Measurements from ENCODE around the gene TWF1.

The TWF1 gene

GRCh38 chr12:43797561-43798217 is 8.4 kb downstream of the TWF1 start:
- H3K4me3 ChIP-seq (ENCODE audit: low read length), result no peak overlapping the region

DNA sequence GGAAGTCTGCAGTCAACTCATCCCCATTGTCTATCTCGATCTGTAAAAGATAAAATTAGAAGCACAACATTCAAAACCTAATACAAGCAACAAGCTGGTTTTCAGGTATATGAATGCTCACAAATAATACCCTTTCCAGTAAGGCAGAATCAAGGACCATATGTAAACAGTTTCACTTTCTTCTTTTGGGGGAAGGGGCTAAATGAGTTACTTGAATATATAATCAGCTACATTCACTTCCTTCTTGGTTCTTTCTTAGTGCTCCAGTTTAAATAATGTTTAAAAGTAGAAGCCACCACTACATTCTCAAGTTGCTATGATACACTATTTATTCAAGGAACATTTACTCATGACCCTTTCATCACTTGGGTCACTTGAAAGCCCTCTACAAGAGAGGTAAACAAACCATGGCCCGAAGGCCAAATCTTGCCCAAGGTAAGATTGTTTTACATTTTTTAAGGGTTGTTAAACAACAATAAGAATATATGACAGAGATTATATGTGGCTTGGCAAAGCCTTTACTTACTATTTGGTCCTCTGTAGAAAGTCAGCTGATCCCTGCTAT is 10.3 kb downstream of the TWF1 start:
- Histone ChIP-seq H3K4me3 (ENCODE audit: low read length) (no peak overlapping the region), H3K9ac (ENCODE audit: low read length) (no peak overlapping the region), H3K36me3 (ENCODE audit: control insufficient read depth, insufficient read depth, low read length, severe bottlenecking) (peaks cover 66% of the 10 kb centered on the region), H3K9me3 (ENCODE audit: control insufficient read depth, low read length) (no peaks in the 10 kb centered on the region), H3K27me3 (replicated peaks; ENCODE audit: control insufficient read depth, insufficient read depth, low read length) (no peaks in the 10 kb centered on the region), H3K4me1 (ENCODE audit: control insufficient read depth, insufficient read depth, low read length) (no peaks in the 10 kb centered on the region)
- DNase-seq (ENCODE audit: low read depth), result peak; percentile 27

More at GRCh38 chr12:43797561-43798217, 8.4 kb downstream of the TWF1 start:
- H3K4me1 ChIP-seq (ENCODE audit: control insufficient read depth, insufficient read depth, low read length), result no peaks in the 10 kb centered on the region
- no peak for DNase-seq (ENCODE audit: low read depth)
- no peak overlapping the region for H3K9ac ChIP-seq (ENCODE audit: low read length)
- H3K27me3 ChIP-seq (replicated peaks; ENCODE audit: control insufficient read depth, insufficient read depth, low read length), result no peaks in the 10 kb centered on the region
- peaks cover 85% of the 10 kb centered on the region for H3K36me3 ChIP-seq (ENCODE audit: control insufficient read depth, insufficient read depth, low read length, severe bottlenecking)
- no peaks in the 10 kb centered on the region for H3K9me3 ChIP-seq (ENCODE audit: control insufficient read depth, low read length)

DNA sequence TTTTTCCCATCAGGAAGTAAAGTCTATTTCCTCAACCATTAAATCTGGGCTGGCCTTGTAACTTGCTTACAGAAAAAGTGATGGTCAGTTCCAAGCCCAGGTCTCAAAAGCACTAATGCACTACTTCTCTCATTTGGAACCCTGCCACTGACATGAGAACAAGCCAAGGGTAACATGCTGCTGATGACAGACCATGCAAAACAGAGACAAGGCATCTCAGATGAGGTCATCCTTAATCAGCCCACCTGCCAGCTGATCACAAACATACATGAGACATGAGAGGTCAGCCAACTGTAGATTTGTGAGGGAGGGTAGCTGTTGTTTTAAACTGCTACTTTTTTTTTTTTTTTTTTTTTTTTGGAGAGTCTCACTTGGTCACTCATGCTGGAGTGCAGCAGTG is 16.2 kb downstream of the TWF1 start:
- no peaks in the 10 kb centered on the region for H3K9me3 ChIP-seq (ENCODE audit: control insufficient read depth, low read length)
- no peaks in the 10 kb centered on the region for H3K4me1 ChIP-seq (ENCODE audit: control insufficient read depth, insufficient read depth, low read length)
- no peak overlapping the region for H3K4me3 ChIP-seq (ENCODE audit: low read length)
- peaks cover 31% of the 10 kb centered on the region for H3K36me3 ChIP-seq (ENCODE audit: control insufficient read depth, insufficient read depth, low read length, severe bottlenecking)
- peak; percentile 24 for DNase-seq (ENCODE audit: low read depth)
- H3K27me3 ChIP-seq (replicated peaks; ENCODE audit: control insufficient read depth, insufficient read depth, low read length), result no peaks in the 10 kb centered on the region
- H3K9ac ChIP-seq (ENCODE audit: low read length), result no peak overlapping the region

GRCh38 chr12:43786899-43787693 is 19.0 kb downstream of the TWF1 start:
- Histone ChIP-seq H3K27me3 (replicated peaks; ENCODE audit: control insufficient read depth, insufficient read depth, low read length) (no peaks in the 10 kb centered on the region), H3K9ac (ENCODE audit: low read length) (no peak overlapping the region), H3K4me3 (ENCODE audit: low read length) (no peak overlapping the region), H3K4me1 (ENCODE audit: control insufficient read depth, insufficient read depth, low read length) (no peaks in the 10 kb centered on the region), H3K9me3 (ENCODE audit: control insufficient read depth, low read length) (no peaks in the 10 kb centered on the region), H3K36me3 (ENCODE audit: control insufficient read depth, insufficient read depth, low read length, severe bottlenecking) (peaks cover 49% of the 10 kb centered on the region)
- no peak for DNase-seq (ENCODE audit: low read depth)

GRCh38 chr12:43776498-43776897 is 29.6 kb downstream of the TWF1 start:
- Histone ChIP-seq H3K36me3 (ENCODE audit: control insufficient read depth, insufficient read depth, low read length, severe bottlenecking) (peaks cover 82% of the 10 kb centered on the region), H3K9me3 (ENCODE audit: control insufficient read depth, low read length) (no peaks in the 10 kb centered on the region), H3K9ac (ENCODE audit: low read length) (no peak overlapping the region), H3K4me3 (ENCODE audit: low read length) (no peak overlapping the region), H3K27me3 (replicated peaks; ENCODE audit: control insufficient read depth, insufficient read depth, low read length) (no peaks in the 10 kb centered on the region), H3K4me1 (ENCODE audit: control insufficient read depth, insufficient read depth, low read length) (no peaks in the 10 kb centered on the region)
- peak; percentile 49 for DNase-seq (ENCODE audit: low read depth)

DNA sequence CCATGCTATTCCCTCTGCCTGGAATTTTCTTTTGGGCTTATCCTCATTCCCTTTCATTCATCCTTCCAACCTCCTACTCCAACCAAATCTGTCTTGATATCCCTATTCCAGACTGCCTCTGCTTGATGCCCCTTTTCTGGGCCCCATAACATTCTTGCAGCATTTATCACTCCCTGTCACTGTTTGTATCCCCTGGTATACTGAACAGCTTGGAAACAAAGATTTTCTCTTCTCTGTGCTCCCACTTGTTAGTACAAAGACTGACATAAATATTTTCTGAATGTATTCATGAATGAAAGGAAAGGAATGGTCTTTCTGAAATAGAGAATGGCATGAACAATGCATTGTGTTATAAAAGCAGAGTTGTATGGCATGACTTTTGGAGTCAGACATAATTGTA is 39.8 kb downstream of the TWF1 start:
- no peaks in the 10 kb centered on the region for H3K9me3 ChIP-seq (ENCODE audit: control insufficient read depth, low read length)
- H3K4me1 ChIP-seq (ENCODE audit: control insufficient read depth, insufficient read depth, low read length), result peaks cover 6% of the 10 kb centered on the region
- no peaks in the 10 kb centered on the region for H3K27me3 ChIP-seq (replicated peaks; ENCODE audit: control insufficient read depth, insufficient read depth, low read length)
- no peak overlapping the region for H3K4me3 ChIP-seq (ENCODE audit: low read length)
- peaks cover 21% of the 10 kb centered on the region for H3K36me3 ChIP-seq (ENCODE audit: control insufficient read depth, insufficient read depth, low read length, severe bottlenecking)
- no peak overlapping the region for H3K9ac ChIP-seq (ENCODE audit: low read length)
- peak; percentile 74 for DNase-seq (ENCODE audit: low read depth)

- Histone ChIP-seq H3K4me1 (ENCODE audit: control insufficient read depth, insufficient read depth, low read length) (peaks cover 20% of the 10 kb centered on the region), H3K4me3 (ENCODE audit: low read length) (no peak overlapping the region), H3K9ac (ENCODE audit: low read length) (no peak overlapping the region), H3K36me3 (ENCODE audit: control insufficient read depth, insufficient read depth, low read length, severe bottlenecking) (peaks cover 5% of the 10 kb centered on the region), H3K9me3 (ENCODE audit: control insufficient read depth, low read length) (no peaks in the 10 kb centered on the region), H3K27me3 (replicated peaks; ENCODE audit: control insufficient read depth, insufficient read depth, low read length) (no peaks in the 10 kb centered on the region)
- no peak for DNase-seq (ENCODE audit: low read depth)
Measured at GRCh38 chr12:43764528-43764927, 41.6 kb downstream of the TWF1 start.

DNA sequence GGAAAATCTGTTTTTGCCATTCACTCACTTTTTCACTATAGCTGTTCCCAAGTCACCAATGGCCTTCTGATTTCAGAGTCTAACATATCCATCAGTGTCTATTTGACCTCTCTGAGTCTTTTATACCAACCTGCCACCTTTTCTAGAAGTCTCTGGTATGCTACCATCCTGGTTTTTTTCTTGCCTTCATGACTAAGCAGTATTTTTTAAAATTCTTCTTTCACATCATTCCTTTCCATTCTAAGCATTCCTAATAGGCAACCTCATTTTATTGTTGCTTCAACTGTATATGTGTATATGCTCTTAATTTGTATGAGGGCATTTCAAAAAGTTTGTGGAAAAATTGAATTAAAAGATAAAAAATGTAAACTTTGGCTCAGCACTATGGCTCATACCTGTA is 42.3 kb downstream of the TWF1 start:
- H3K9ac ChIP-seq (ENCODE audit: low read length), result no peak overlapping the region
- no peaks in the 10 kb centered on the region for H3K9me3 ChIP-seq (ENCODE audit: control insufficient read depth, low read length)
- peaks cover 20% of the 10 kb centered on the region for H3K4me1 ChIP-seq (ENCODE audit: control insufficient read depth, insufficient read depth, low read length)
- no peaks in the 10 kb centered on the region for H3K36me3 ChIP-seq (ENCODE audit: control insufficient read depth, insufficient read depth, low read length, severe bottlenecking)
- DNase-seq (ENCODE audit: low read depth), result peak; percentile 51
- no peak overlapping the region for H3K4me3 ChIP-seq (ENCODE audit: low read length)
- H3K27me3 ChIP-seq (replicated peaks; ENCODE audit: control insufficient read depth, insufficient read depth, low read length), result no peaks in the 10 kb centered on the region

DNA sequence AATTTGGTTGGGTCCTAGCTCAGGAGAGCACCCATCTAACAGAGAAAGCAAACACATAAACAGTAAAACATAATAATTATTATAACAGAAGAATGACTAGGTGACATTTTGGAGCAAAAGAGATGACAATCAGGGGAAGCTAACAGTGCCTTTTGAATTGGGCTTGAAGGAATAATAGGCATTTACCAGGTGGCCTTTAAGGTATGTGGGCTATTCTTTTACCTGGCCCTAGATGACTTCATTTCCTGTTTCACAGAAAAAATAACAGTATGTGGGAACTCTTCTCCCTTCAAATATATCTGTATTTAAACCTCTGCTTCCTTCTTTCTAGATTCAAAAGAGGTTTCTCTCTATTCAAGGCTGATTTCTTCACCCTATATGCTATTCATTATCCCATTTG is 43.5 kb downstream of the TWF1 start:
- no peak overlapping the region for H3K9ac ChIP-seq (ENCODE audit: low read length)
- no peak overlapping the region for H3K4me3 ChIP-seq (ENCODE audit: low read length)
- peaks cover 25% of the 10 kb centered on the region for H3K4me1 ChIP-seq (ENCODE audit: control insufficient read depth, insufficient read depth, low read length)
- H3K27me3 ChIP-seq (replicated peaks; ENCODE audit: control insufficient read depth, insufficient read depth, low read length), result no peaks in the 10 kb centered on the region
- H3K9me3 ChIP-seq (ENCODE audit: control insufficient read depth, low read length), result no peaks in the 10 kb centered on the region
- DNase-seq (ENCODE audit: low read depth), result no peak
- H3K36me3 ChIP-seq (ENCODE audit: control insufficient read depth, insufficient read depth, low read length, severe bottlenecking), result no peaks in the 10 kb centered on the region

GRCh38 chr12:43761500-43761899 is 44.6 kb downstream of the TWF1 start:
- H3K9me3 ChIP-seq (ENCODE audit: control insufficient read depth, low read length), result no peaks in the 10 kb centered on the region
- no peak for DNase-seq (ENCODE audit: low read depth)

GRCh38 chr12:43760396-43760795 is 45.7 kb downstream of the TWF1 start:
- Histone ChIP-seq H3K4me3 (ENCODE audit: low read length) (peak overlapping the region; percentile 90), H3K9ac (ENCODE audit: low read length) (no peak overlapping the region), H3K27me3 (replicated peaks; ENCODE audit: control insufficient read depth, insufficient read depth, low read length) (no peaks in the 10 kb centered on the region), H3K9me3 (ENCODE audit: control insufficient read depth, low read length) (no peaks in the 10 kb centered on the region), H3K4me1 (ENCODE audit: control insufficient read depth, insufficient read depth, low read length) (peaks cover 21% of the 10 kb centered on the region), H3K36me3 (ENCODE audit: control insufficient read depth, insufficient read depth, low read length, severe bottlenecking) (no peaks in the 10 kb centered on the region)
- DNase-seq (ENCODE audit: low read depth), result no peak

More at GRCh38 chr12:43761500-43761899, 44.6 kb downstream of the TWF1 start:
- Histone ChIP-seq H3K27me3 (replicated peaks; ENCODE audit: control insufficient read depth, insufficient read depth, low read length) (no peaks in the 10 kb centered on the region), H3K36me3 (ENCODE audit: control insufficient read depth, insufficient read depth, low read length, severe bottlenecking) (no peaks in the 10 kb centered on the region), H3K4me1 (ENCODE audit: control insufficient read depth, insufficient read depth, low read length) (peaks cover 26% of the 10 kb centered on the region), H3K4me3 (ENCODE audit: low read length) (no peak overlapping the region), H3K9ac (ENCODE audit: low read length) (no peak overlapping the region)

Data from adipocyte (in vitro differentiated cells).